Frontal cortex (tissue), 4 donors: ENCODE results near the gene FUT9. TPM values are rescaled to one million over a fixed set of nuclear protein-coding genes. Genes with fewer than 3 reads are reported as not detected.
A peak's percentile ranks its signal among the peaks of the same experiment; 100 is the strongest.

Experiments used
- DNase-seq, 2 donors: peaks; one replicate each; pipeline ENCODE4 v3.0.0; 2012; ENCODE audit warnings: low spot score in 2 of 2
- FAIRE-seq: peaks from 2 replicates; lab custom pipeline; 2012; peaks lifted over from hg19 to GRCh38; lab: Jason Lieb, UNC
- total RNA-seq: library from RNA; depleted of rRNA; stranded (reverse); fragments of >200 nt; gene quantifications from one replicate; pipeline ENCODE4 v1.2.3, GENCODE V29; 2014
- donor health status: control.
- donor health status: control.
- donor health status: control.

The FUT9 gene
- total RNA-seq, 1 donor from 2014 or later = 55.8 TPM

DNA sequence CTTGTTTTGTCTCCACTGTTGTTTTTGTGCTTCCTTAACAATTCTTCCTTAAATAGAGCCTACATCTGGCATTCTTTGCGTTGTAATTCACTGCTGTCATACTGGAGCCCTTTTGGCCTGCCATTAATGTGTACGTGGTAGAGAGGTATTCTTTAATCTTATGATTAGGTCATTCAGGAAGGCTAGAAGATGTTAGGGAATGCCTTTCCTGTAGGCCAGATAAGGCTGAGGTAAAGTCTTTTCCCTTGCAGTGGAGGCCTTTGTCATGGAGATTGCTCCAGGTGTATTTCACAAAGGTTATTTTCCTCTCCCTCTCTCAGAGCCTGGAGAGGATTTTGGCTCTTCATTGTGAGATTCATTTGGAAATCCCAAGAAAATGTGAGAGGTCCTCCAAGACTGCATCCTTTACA is 146.9 kb downstream of the FUT9 start:
- FAIRE-seq (no peak), DNase-seq (no peak)

DNA sequence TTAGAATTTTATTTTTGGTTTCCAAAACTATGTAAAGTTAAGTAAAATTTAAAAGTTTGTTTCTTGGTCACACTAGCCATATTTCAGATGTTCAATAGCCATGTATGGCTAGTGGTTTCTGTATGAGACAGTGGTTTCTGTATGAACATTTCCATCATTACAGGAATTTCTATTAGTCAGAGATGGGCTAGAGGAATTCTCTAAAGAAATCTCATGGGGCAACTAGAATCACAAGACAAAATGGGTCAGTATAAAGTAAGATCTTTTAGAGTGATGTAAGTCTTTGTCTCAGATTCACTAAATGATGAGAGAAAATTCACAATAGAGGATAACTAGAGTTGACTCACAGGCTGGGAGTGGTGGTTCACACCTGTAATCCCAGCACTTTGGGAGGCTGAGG is 149.0 kb downstream of the FUT9 start:
- no peak for DNase-seq
- FAIRE-seq = no peak

DNA sequence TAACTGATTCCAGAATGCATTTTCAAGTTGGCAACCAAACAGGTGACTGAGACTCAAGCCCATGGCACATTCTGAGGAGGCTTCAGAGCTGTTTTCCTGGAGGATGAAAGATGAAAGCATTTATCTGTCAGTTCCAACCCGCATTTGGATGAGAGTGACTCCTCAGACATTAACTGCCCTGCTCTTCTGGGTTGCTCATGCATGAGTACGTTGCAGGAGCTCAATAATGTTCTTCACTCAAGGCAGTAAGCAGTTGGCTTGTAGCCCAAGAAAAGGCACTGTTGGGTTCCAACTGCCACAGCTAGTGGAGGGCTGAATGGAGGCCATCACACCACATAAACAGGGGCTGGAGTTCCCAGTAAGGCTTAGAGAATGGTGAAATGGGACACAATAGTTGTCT is 155.3 kb downstream of the FUT9 start:
- DNase-seq (no peak), FAIRE-seq (no peak)

DNA sequence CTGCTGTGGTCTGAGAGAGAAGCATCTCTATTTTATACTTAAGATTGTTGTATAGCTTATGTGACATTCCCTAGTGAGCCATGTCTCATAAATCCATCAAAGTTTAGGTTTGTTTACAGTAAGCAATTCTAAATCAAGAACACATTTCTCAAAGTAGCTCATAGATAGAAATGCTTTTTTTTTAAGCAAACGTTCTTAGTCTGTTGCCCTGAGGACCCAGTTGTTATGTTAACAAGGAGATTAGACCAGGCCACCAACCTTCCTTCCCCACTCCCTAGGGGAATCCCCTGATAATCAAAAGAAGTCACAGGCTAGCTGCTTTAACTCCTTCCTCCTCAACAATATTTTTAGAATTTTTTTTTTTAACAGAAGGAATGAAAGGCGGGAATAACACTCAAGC is 169.0 kb downstream of the FUT9 start:
- FAIRE-seq (no peak), DNase-seq (no peak)

DNA sequence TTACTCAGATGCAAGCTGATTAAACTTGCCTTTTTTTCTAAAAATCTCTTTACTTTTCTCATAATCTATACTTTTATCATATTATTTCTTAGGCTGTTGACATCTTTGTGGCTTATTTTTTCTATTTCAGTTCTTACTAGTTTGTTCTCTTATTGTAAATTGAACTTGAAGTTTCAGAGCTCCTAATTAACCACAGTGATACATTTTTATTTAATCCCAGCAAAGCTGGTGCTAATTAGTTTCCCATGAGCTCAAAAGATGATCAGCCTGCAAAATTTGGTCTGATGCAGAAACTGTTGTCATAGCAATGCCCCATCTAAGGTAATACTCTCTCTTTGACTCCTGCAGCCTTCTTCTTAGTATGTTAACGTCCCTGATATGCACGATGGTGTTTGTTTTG is 170.3 kb downstream of the FUT9 start:
- no peak for FAIRE-seq
- DNase-seq = no peak

DNA sequence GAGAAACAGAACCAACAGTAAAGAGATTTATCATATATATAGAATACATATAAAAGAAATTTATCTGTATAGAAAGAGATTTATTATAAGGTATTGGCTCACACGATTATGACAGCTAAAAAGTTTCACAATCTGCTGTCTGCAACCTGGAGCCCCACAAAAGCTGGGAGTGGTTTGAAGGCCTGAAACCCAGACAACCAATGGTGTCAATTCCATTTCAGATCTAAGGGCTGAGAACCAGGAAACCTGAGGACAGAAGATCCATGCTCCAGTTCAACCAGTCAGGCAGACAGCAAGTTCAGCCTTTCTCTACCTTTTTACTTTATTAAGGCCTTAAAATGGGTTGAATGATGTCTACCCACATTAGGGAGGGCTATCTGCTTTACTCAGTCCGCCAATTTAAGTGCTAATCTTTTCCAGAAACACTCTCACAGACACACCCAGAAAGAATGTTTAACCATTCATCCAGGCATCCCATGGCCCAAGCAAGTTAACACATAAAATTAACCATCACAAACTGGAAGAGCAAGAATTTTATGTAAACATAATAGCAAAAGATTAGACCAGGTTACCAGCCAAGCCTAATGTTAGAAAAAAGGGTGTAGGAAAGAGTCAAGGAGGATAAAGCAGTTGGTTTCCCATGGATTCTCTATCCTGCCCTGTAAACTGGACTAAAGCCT is 170.9 kb downstream of the FUT9 start:
- DNase-seq (no peak), FAIRE-seq (no peak)

DNA sequence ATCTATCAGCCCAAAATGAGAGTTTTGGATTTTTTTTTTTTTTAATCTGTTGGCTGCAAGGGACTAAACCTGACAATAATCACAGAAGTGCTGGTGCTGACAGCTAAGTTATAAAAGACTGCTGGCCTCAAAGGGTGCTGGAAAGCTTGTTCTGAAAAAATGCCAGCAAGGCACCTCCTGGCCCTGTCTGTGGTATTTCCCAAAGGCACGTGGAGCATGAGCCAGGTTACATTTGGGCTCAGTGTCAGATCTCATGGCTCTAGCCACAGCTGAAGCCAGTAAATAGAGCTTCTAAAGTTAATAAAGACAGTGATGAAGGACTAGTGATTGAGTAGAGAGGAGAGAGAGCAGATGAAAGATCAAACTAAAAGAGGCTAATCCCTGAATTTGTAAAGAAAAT is 178.9 kb downstream of the FUT9 start:
- no peak for FAIRE-seq
- no peak for DNase-seq

DNA sequence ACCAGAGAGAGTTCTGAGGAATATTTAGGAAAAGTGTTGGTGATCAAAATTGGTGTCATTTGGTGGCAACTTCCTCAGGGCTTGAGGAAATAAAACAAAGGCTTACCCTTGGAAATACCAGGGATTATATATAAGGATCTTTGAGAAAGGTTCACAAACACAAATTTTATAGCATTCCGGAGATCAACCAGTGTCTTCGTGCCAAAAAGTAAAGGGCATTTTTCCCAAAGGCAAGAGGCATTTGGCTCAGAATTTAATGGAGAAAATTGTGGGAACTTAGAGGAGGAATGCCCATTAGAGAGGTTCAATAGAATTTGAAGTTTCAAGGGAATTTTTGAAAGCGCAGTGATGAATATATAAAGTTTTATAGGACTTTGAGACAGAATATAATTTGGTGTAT is 179.5 kb downstream of the FUT9 start:
- DNase-seq = no peak
- no peak for FAIRE-seq

DNA sequence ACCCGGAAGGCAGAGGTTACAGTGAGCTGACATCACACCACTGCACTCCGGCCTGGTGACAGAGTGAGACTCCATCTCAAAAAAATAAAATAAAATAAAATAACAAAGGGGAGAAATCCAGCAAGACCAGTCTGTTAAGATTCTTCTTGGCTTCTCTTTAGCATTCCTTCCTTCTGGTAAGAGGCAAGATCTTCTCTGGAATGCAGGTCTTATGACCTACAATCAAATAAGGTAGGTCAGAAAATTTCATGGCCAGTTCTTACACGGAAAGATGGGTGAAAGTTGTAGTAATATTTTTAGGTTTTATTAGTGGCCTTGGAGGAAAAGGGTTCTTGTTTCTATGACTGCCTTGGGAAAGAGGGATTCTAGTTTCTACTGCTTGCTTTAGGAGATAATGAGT is 180.9 kb downstream of the FUT9 start:
- DNase-seq = no peak
- no peak for FAIRE-seq

DNA sequence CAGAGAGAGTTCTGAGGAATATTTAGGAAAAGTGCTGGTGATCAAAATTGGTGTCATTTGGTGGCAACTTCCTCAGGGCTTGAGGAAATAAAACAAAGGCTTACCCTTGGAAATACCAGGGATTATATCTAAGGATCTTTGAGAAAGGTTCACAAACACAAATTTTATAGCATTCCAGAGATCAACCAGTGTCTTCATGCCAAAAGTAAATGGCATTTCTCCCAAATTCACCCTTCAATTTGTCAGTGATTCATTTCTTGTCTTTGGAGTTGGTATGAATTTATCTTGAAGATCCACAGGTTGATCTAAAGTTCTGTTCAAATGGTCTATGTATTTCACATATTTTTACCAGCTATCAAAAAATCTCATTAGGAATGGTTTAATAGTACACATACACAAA is 181.5 kb downstream of the FUT9 start:
- DNase-seq (no peak), FAIRE-seq (no peak)

DNA sequence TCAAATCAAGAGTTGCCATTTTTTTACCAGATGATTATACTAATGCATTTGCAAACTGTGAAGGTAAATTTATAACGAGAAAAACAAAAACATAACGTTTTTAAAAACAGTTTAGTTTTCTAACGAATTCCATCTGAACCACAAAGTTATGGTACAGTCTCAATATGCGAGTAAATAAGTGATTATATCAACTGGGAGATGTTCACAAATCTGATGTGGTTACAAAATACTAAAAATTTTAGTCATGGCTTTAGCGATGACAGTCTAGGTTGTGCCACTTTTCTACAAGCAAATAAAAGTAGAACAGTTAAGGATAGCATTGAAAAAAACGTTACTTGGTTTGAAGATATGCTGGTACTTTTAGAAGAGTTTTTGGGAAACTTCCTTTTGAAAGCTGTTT is 186.8 kb downstream of the FUT9 start:
- peak; percentile 64 for FAIRE-seq

DNA sequence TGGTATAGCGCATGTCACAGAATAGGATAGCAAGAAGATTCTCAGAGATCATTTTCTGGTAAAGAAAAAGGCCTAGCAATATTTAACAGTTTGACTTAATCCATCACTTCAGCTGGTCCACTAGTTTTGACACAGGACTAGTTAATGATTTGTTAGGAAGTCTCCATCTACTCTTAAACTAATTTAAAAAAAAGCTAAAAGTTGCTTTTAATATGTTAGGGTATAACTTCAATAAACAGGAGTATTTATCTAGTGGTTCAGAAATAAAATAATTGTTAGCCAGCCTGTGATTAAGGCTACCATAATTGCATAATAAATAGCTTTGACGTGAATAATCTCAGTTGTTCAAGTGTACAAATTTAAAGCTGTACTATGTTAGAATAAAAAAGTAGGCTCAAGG is 195.6 kb downstream of the FUT9 start:
- DNase-seq (no peak), FAIRE-seq (no peak)

More for the DNA sequence above, 186.8 kb downstream of the FUT9 start:
- DNase-seq = no peak

DNA sequence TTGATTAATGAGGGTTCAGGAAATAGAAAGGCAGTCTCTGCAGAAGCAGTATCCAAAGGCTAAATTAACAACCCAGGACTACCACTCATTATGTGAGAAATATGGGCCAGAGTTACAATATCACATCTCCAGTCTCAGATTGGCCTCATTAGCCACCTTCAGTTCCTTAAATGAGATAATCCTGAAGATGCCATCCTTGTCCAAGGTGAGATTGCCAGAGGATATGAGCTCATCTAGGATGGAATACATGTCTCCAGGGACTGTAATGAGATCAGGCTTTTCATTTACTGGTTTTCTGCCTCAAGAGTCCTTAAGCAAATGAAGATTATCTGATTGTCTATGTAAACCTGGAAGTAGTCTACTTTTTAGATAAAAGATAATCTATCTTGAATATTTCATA is 196.3 kb downstream of the FUT9 start:
- FAIRE-seq (no peak), DNase-seq (no peak)

DNA sequence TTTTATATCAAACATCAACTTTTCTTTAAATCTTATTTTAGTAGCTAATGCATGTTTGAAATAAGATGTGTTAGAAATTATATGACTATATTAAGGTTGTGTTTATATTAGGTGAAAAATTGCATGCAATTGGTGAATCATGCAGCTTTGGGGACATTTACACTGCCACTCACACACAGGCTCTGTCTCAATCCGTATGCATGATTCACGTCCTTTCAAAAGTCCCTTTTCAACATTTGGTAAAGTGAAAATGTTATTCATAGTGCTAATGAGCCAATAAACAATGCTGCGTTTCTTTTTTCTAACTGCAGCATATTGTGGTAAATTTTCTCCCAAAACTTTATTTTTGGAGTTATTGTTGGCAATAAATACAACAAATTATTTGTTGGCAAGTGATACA is 198.0 kb downstream of the FUT9 start:
- DNase-seq (no peak), FAIRE-seq (peak; percentile 78)

DNA sequence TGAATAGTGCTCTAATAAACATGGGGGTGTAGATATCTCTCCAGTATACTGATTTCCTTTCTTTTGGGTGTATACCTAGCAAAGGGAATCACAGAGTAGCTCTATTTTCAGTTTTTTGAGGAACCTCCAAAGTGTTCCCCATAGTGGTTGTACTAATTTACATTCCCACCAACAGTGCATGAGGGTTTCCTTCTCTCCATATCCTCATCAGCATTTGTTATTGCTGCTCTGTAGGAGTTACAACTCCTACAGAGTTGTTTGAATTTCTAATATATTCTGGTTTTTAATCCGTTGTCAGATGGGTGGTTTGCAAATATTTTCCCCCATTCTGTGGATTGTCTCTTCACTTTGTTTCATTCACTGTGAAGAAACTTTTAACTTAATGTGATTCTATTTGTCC is 207.9 kb downstream of the FUT9 start:
- FAIRE-seq = no peak
- DNase-seq = no peak

DNA sequence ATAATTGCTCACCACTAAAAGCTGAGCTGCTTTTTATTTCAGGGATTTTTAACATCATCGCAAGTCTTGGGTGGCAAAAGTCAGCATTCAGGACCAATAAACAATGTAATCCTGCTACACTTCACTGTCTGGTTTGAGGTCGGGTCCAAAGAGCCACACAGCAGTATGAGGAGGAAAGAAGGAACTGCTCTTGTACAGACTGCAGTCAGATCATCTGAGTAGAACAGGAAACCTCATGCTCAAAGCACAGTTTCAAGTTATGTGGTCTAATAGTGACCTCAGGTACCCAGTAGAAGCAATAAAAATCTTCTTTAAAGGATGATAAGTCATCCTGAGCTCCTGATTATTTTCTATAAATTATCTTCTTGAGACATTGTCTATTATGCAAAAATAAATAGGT is 211.4 kb downstream of the FUT9 start:
- no peak for DNase-seq
- FAIRE-seq = no peak

DNA sequence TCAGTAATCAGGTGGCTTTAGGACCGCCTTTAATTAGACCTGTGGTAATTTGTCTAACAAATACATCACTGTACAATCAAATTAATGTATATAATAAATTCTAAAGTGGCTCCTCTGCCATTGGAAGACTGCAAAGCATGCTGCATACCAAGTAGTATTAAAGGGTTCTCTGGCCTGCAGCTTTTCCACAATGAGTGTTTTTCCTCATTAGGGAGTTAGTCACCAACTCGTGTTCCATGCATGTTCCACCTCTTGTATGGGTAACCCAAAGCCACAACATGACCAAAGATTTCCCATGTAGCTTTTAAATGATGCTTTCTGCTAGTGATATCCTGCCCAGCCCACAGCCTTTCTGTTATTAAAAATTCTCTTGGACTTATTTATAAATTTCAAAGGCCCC is 218.7 kb downstream of the FUT9 start:
- DNase-seq = no peak
- FAIRE-seq = no peak

DNA sequence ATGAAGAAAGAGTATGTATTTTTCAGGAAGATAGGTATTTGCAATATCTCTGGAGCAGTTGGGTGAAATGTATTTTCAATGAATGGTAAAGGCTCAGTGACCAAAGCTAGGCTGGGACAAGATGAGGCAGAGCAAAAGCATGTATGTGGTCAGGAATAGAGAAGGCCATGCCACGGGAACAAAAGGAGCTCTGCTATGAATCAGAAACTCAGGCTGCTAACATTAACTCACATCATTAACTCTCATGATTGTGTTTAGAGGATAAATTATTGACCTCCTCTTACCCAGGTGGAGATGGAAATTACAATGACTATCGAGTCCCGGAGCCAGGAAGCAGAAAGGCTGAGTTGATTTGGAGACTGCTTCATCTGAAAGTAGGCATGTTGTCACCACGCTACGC is 220.2 kb downstream of the FUT9 start:
- DNase-seq (no peak), FAIRE-seq (no peak)

DNA sequence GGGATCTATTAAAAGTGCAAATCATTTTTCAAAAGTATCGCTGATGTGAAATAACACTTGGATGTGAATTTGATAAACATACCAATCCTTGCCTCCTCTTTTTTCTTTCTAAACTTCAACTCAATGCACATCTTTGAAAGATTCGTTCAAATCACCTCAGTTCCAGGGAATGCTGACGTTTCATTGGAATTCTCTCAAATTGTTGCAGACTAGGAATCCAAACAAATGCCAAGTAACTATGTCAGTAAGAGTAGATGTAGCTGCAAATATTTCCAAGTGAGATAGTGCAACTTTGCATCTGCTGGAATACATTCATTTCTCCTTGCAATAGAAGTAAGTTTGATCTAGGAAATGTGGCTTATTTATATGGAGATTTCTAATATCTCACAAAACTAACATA is 220.7 kb downstream of the FUT9 start:
- FAIRE-seq = no peak

DNA sequence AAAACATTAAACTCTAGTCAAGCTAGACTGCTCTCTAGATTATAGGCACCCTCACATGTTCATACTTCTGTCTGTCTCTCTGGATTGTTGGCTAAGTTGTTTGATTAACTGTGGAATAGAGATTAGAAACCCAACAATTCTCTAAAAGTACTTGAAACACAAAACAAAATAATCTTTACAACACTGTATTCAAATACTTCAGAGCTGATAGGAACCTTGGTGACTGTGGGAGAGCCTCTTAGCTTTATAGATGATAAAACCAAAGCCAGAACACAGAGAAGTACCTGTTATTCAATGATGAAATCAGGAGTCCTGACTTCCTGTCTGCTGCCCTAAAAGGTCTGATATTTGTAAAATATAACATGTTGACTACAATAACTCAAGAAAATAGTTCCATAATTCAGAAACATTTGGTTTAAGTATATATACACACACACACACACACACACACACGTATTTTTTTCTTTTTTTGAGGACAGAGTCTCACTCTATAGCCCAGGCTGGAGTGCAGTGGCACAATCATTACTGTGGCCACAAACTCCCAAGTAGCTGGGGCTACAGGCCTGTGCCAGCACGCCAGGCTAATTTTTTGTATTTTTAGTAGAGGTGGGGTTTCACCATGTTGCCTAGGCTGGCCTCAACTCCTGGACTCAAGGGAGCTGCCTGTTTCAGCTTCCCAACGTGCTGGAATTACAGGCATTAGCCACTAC is 222.0 kb downstream of the FUT9 start:
- DNase-seq (no peak), FAIRE-seq (no peak)

More for the DNA sequence above, 220.7 kb downstream of the FUT9 start:
- no peak for DNase-seq

DNA sequence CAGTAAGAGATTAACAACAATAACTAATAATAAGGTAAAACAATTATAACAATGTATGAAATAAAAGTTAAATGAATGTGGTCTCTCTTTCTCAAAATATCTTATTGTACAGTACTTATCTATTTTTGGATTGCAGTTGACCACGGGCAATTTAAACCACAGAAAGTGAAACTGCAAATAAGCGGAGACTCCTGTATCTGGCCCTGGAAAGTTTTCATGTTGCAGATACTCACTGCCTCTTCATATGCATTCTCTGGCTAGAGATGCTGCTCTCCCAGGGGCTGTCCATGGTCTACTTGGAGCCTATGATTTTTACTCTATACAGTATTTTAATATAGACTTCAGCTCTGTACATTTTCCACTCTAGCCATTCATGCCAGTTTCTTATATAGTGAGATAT is 230.8 kb downstream of the FUT9 start:
- FAIRE-seq = no peak
- no peak for DNase-seq

DNA sequence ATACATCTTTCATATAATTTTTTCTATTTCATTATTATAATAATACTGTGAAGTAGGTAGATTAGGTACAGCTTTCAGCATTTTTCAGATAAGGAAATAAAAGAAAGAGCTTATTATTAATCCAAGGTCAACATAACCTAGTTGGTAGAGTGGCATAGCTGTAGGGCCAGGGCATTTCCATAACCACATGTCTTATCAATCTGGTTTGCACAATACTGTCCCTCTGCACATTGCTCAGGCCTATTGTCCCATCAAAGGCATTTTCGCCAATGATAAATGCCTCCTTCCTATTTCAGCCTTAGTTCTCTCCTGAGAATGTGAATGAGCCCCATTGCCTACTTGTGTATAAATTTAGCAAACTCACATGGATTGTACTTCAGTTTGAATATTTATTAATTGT is 234.0 kb downstream of the FUT9 start:
- no peak for FAIRE-seq

More for the DNA sequence above, 234.0 kb downstream of the FUT9 start:
- DNase-seq = no peak
